Endothelial cell of umbilical vein (primary cell): ENCODE measurements around the gene SLC23A2. TPM values are rescaled to one million over a fixed set of nuclear protein-coding genes. Genes with fewer than 3 reads are reported as not detected.
A peak's percentile ranks its signal among the peaks of the same experiment; 100 is the strongest.

Experiments
- BruUV-seq: library from RNA; stranded (reverse); fragments of 400-500 nt; replicated peaks from 2 replicates; lab custom pipeline; 2021; lab: Mats Ljungman, UMichigan
- CTCF ChIA-PET: fragments of 300-600, 350-600 bp; sonication (Branson Sonifier 250); formaldehyde crosslinking; loops from one replicate; lab custom pipeline; 2021; ENCODE audit warnings: antibody characterized with exemption, inconsistent platforms; lab: Charles Lee
- POLR2A ChIA-PET: fragments of 300-600, 350-600 bp; sonication (Branson Sonifier 250); formaldehyde crosslinking; loops from one replicate; lab custom pipeline; 2021; ENCODE audit warnings: antibody characterized with exemption, inconsistent platforms; lab: Charles Lee
- DNase-seq: peaks from one replicate; pipeline ENCODE4 v3.0.0-alpha.2; 2011; ENCODE audit warnings: low read depth, low spot score
- FAIRE-seq: peaks from 2 replicates; lab custom pipeline; 2011; peaks lifted over from hg19 to GRCh38; lab: Jason Lieb, UNC
- H2AFZ ChIP-seq: 2 replicates; pipeline ENCODE4 v1.6.0; 2012; ENCODE audit warnings: low read depth, low read length, control low read depth, inconsistent platforms
- H3K27ac ChIP-seq: 2 replicates; pipeline ENCODE4 v1.5.1; 2011; ENCODE audit warnings: low read depth, mild to moderate bottlenecking, control low read depth, low read length, moderate library complexity; ENCODE audit not compliant: insufficient read depth
- H3K27me3 ChIP-seq, 2 experiments: 2 replicates each; pipeline versions ENCODE4 v1.6.0 to v1.6.1; 2011; ENCODE audit warnings: low read length in 2 of 2, mixed read lengths in 1 of 2; ENCODE audit not compliant: control insufficient read depth in 2 of 2, insufficient read depth in 2 of 2
- H3K36me3 ChIP-seq, 2 experiments: 2 replicates in 1 of 2; 3 replicates in 1 of 2; pipeline ENCODE4 v1.5.1; 2011; ENCODE audit warnings: low read length in 2 of 2, mild to moderate bottlenecking in 1 of 2, moderate library complexity in 1 of 2; ENCODE audit not compliant: control insufficient read depth in 2 of 2, insufficient read depth in 2 of 2; ENCODE audit errors: extremely low read depth in 1 of 2
- H3K4me1 ChIP-seq: 3 replicates; pipeline ENCODE4 v1.5.1; 2011; ENCODE audit warnings: mild to moderate bottlenecking, low read length; ENCODE audit not compliant: control insufficient read depth, insufficient read depth; ENCODE audit errors: extremely low read depth
- H3K4me2 ChIP-seq: 2 replicates; pipeline ENCODE4 v1.6.1; 2011; ENCODE audit warnings: low read length, control low read depth, mixed read lengths; ENCODE audit not compliant: insufficient read depth
- H3K4me3 ChIP-seq, 3 experiments: fragments of 200-600 bp in 1 of 3; sonication (generic), shearing (Covaris generic) in 1 of 3; replicated peaks in 1 of 3; 2 replicates each; pipeline ENCODE4 v1.5.1; 2011 to 2016; ENCODE audit warnings: control low read depth in 3 of 3, low read length in 3 of 3, mild to moderate bottlenecking in 2 of 3, inconsistent platforms in 1 of 3, low read depth in 1 of 3, moderate library complexity in 1 of 3; ENCODE audit not compliant: insufficient read depth in 1 of 3
- H3K79me2 ChIP-seq: 2 replicates; pipeline ENCODE4 v1.6.0; 2012; ENCODE audit warnings: low read length, inconsistent platforms; ENCODE audit not compliant: control insufficient read depth, insufficient read depth
- H3K9ac ChIP-seq: replicated peaks from 2 replicates; pipeline ENCODE3; 2011; ENCODE audit warnings: low read length, control low read depth; ENCODE audit not compliant: insufficient read depth; ENCODE audit errors: extremely low read depth
- H3K9me1 ChIP-seq: replicated peaks from 3 replicates; pipeline ENCODE4 v1.6.0; 2011; ENCODE audit warnings: mild to moderate bottlenecking, low read length; ENCODE audit not compliant: control insufficient read depth, insufficient read depth; ENCODE audit errors: extremely low read depth
- H3K9me3 ChIP-seq: replicated peaks from 2 replicates; pipeline ENCODE4 v1.5.1; 2012; ENCODE audit warnings: low read length, inconsistent platforms; ENCODE audit not compliant: control insufficient read depth, insufficient read depth
- H4K20me1 ChIP-seq: replicated peaks from 2 replicates; pipeline ENCODE3; 2011; ENCODE audit warnings: mild to moderate bottlenecking, low read length; ENCODE audit not compliant: control insufficient read depth, insufficient read depth; ENCODE audit errors: extremely low read depth
- EZH2 ChIP-seq: IDR thresholded peaks from 2 replicates; pipeline ENCODE4 v1.6.1; 2012; ENCODE audit warnings: borderline replicate concordance, low read depth, mild to moderate bottlenecking, moderate library complexity, low read length, inconsistent platforms; ENCODE audit not compliant: severe bottlenecking
- FOS ChIP-seq: IDR thresholded peaks from 2 replicates; pipeline ENCODE4 v1.6.1; 2011; ENCODE audit warnings: mild to moderate bottlenecking, low read length, moderate library complexity, borderline replicate concordance; ENCODE audit not compliant: insufficient read depth
- GATA2 ChIP-seq: IDR thresholded peaks from 2 replicates; pipeline ENCODE4 v1.7.0; 2011; ENCODE audit warnings: low read depth, mild to moderate bottlenecking, moderate library complexity, mixed read lengths, low read length; ENCODE audit not compliant: insufficient read length, insufficient read depth
- JUN ChIP-seq: IDR thresholded peaks from 2 replicates; pipeline ENCODE4 v1.6.1; 2011; ENCODE audit warnings: borderline replicate concordance, low read depth; ENCODE audit not compliant: insufficient read length, insufficient read depth
- MYC ChIP-seq: IDR thresholded peaks from one replicate; pipeline ENCODE4 v1.6.1; 2011; ENCODE audit warnings: mild to moderate bottlenecking, low read depth, low read length
- POLR2A ChIP-seq: IDR thresholded peaks from 2 replicates; pipeline ENCODE4 v1.6.1; 2012; ENCODE audit warnings: low read depth, mild to moderate bottlenecking, control low read depth, low read length
- POLR2AphosphoS5 ChIP-seq: IDR thresholded peaks from 2 replicates; pipeline ENCODE4 v1.6.1; 2012; ENCODE audit warnings: low read depth, mild to moderate bottlenecking, control low read depth, low read length, moderate library complexity; ENCODE audit not compliant: insufficient read depth
- dilution Hi-C: fragments of 300-500 bp; cut with MboI; formaldehyde crosslinking; loops from one replicate; pipeline ENCODE4 v1.15.0; 2019; ENCODE audit warnings: low sequenced_read_pairs; ENCODE audit not compliant: extremely low pct_ligation_motif_present
- intact Hi-C: fragments of 100-400 bp; cut with micrococcal nuclease; formaldehyde crosslinking; loops from one replicate; pipeline ENCODE4 v1.10.0; 2022
- polyA plus RNA-seq, 4 experiments: library from polyadenylated mRNA; depleted of rRNA in 3 of 4; stranded (reverse) in 3 of 4; unstranded in 1 of 4; fragments of >200 nt; gene quantifications; 2 replicates each; pipeline versions ENCODE4 v1.2.1 to v1.2.3, GENCODE V29; 2011 to 2012; ENCODE audit warnings: missing spikeins in 1 of 4
- total RNA-seq: library from RNA; stranded (reverse); gene quantifications from 2 replicates; pipeline ENCODE4 v1.2.3, GENCODE V29; 2021
- TF ChIP-seq, protein P1 (sequence below), 2 donors: IDR thresholded peaks; 1 replicate in 1 of 2; 2 replicates in 1 of 2; pipeline ENCODE4 v1.5.1; 2011; ENCODE audit warnings: low read length in 2 of 2, mild to moderate bottlenecking in 2 of 2, moderate library complexity in 2 of 2, control low read depth in 1 of 2, inconsistent platforms in 1 of 2, low read depth in 1 of 2; ENCODE audit not compliant: insufficient read depth in 1 of 2; ENCODE audit errors: extremely low read depth in 1 of 2
- TF ChIP-seq, protein P2 (sequence below): IDR thresholded peaks from 2 replicates; pipeline ENCODE4 v1.6.1; 2011; ENCODE audit not compliant: insufficient read depth, insufficient read length

The SLC23A2 gene
- total and polyA plus RNA-seq, 2 donors (not counting 3 experiments of a cell fraction or from before 2014, with no cell fraction given): 24.4 to 24.5 TPM

- Histone ChIP-seq H3K9me1 (no peaks in the 10 kb centered on the region), H3K4me2 (peak overlapping the region; percentile 98), H3K9me3 (no peaks in the 10 kb centered on the region), H4K20me1 (no peaks in the 10 kb centered on the region), H3K27me3 (no peaks in the 10 kb centered on the region), H3K9ac (peak overlapping the region; percentile 87), H3K4me1 (peaks cover 25% of the 10 kb centered on the region), H3K27ac (peak overlapping the region; percentile 92), H3K36me3 (peaks cover 2% of the 10 kb centered on the region in 2 experiments), H3K4me3 (peak overlapping the region; percentile 17 to 69 (median 34)), H3K79me2 (peaks cover 13% of the 10 kb centered on the region), H2AFZ (no peak overlapping the region)
- no peak for FAIRE-seq
- intact Hi-C loops: loop anchor here (1.0 to 2.0 kb wide), 2 partner anchors 16 to 128 kb away; no protein-coding TSS in a partner anchor
- POLR2A ChIA-PET: interaction anchor here (0.6 to 0.8 kb wide), 2 partner anchors 24 to 39 kb away, joined by 3 read pairs; no protein-coding TSS in a partner anchor
- no peak for TF ChIP-seq FOS
- no peak for TF ChIP-seq POLR2A
- TF ChIP-seq JUN: no peak
- TF ChIP-seq, protein P1, sequence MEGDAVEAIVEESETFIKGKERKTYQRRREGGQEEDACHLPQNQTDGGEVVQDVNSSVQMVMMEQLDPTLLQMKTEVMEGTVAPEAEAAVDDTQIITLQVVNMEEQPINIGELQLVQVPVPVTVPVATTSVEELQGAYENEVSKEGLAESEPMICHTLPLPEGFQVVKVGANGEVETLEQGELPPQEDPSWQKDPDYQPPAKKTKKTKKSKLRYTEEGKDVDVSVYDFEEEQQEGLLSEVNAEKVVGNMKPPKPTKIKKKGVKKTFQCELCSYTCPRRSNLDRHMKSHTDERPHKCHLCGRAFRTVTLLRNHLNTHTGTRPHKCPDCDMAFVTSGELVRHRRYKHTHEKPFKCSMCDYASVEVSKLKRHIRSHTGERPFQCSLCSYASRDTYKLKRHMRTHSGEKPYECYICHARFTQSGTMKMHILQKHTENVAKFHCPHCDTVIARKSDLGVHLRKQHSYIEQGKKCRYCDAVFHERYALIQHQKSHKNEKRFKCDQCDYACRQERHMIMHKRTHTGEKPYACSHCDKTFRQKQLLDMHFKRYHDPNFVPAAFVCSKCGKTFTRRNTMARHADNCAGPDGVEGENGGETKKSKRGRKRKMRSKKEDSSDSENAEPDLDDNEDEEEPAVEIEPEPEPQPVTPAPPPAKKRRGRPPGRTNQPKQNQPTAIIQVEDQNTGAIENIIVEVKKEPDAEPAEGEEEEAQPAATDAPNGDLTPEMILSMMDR (IDR thresholded peaks at IDR 0.05; ENCODE audit: extremely low read depth in 1 of 2, insufficient read depth in 1 of 2, low read depth in 1 of 2, low read length in 2 of 2): no peak
- no peak for TF ChIP-seq GATA2
- TF ChIP-seq MYC: no peak
- TF ChIP-seq, protein P2, sequence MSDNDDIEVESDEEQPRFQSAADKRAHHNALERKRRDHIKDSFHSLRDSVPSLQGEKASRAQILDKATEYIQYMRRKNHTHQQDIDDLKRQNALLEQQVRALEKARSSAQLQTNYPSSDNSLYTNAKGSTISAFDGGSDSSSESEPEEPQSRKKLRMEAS: no peak
- TF ChIP-seq POLR2AphosphoS5: no peak
- no peak for TF ChIP-seq EZH2
- CTCF ChIA-PET: interaction anchor here (0.6 to 2.1 kb wide), 8 partner anchors 14 to 1058 kb away, joined by 3 to 9 read pairs (median 4); partner anchors contain the start of gene CDS2
- dilution Hi-C loops: no loop called here
- BruUV-seq: no TSS peak
- DNase-seq: peak; percentile 69
Observed at GRCh38 chr20:4972506-4973251, 28.6 kb downstream of the SLC23A2 start.
